GM12878 (cell line): ENCODE data around the gene HMGB4. TPM values are rescaled to one million over a fixed set of nuclear protein-coding genes. Genes with fewer than 3 reads are reported as not detected.

ENCODE experiments used
- ATF2 ChIP-seq: IDR thresholded peaks from 2 replicates; pipeline ENCODE4 v1.6.1; 2012; ENCODE audit warnings: low read length, inconsistent platforms
- BCLAF1 ChIP-seq: fragments of 450-650 bp; IDR thresholded peaks from 2 replicates; pipeline ENCODE4 v1.6.1; 2017; ENCODE audit warnings: antibody characterized with exemption, mild to moderate bottlenecking, moderate library complexity
- CTCF ChIP-seq, 3 experiments: IDR thresholded peaks in 2 of 3; conservative IDR thresholded peaks in 1 of 3; 2 replicates each; pipeline ENCODE4 v1.5.1; 2011; ENCODE audit warnings: low read depth in 3 of 3, low read length in 3 of 3, mild to moderate bottlenecking in 3 of 3, control low read depth in 2 of 3, moderate library complexity in 2 of 3, inconsistent platforms in 1 of 3, mixed read lengths in 1 of 3; ENCODE audit not compliant: control insufficient read depth in 2 of 3, insufficient read depth in 1 of 3; ENCODE audit errors: extremely low read depth in 1 of 3
- IRF3 ChIP-seq: fragments of 450-650 bp; IDR thresholded peaks from 2 replicates; pipeline ENCODE4 v1.6.1; 2014; ENCODE audit warnings: mild to moderate bottlenecking
- IRF5 ChIP-seq: fragments of 450-650 bp; IDR thresholded peaks from 2 replicates; pipeline ENCODE4 v1.6.1; 2017; ENCODE audit warnings: borderline replicate concordance
- RELB ChIP-seq: fragments of 450-650 bp; IDR thresholded peaks from 2 replicates; pipeline ENCODE4 v1.6.1; 2017; ENCODE audit warnings: low read depth, mild to moderate bottlenecking, moderate library complexity
- SUPT20H ChIP-seq: IDR thresholded peaks from 2 replicates; pipeline ENCODE4 v1.6.1; 2011; ENCODE audit warnings: low read depth, mild to moderate bottlenecking, low read length, moderate library complexity, borderline replicate concordance; ENCODE audit not compliant: control insufficient read depth
- polyA plus RNA-seq, 11 experiments: library from polyadenylated mRNA; depleted of rRNA in 4 of 11; unstranded in 6 of 11; stranded (reverse) in 5 of 11; fragments of >200 nt; fragmentation: Nextera tagmentation in 4 of 11; fragmentation: Illumina TruSeq in 1 of 11; extraction: Ambion mirVana in 4 of 11; extraction: Trizol in 1 of 11; gene quantifications; 1 replicate in 1 of 11; 2 replicates in 10 of 11; pipeline versions ENCODE4 v1.2.1 to v1.2.3, GENCODE V29; 2011 to 2016; ENCODE audit warnings: inconsistent platforms in 2 of 11, missing spikeins in 2 of 11, low read depth in 1 of 11
- total RNA-seq, 4 experiments: library from RNA; depleted of rRNA in 3 of 4; stranded (reverse); fragments of >200 nt in 3 of 4; fragmentation: Illumina TruSeq in 1 of 4; extraction: Trizol in 1 of 4; gene quantifications; 2 replicates each; pipeline versions ENCODE4 v1.2.1 to v1.2.3, GENCODE V29; 2013 to 2021

The HMGB4 gene
- total and polyA plus RNA-seq, 10 of the 15 experiments (the other 5 are each of a cell fraction or from before 2014, with no cell fraction given): not detected

- TF ChIP-seq RELB: no peak
- TF ChIP-seq IRF5: no peak
- no peak for TF ChIP-seq CTCF (IDR thresholded peaks at IDR 0.05 in 2 of 3, conservative IDR thresholded peaks at IDR 0.05 in 1 of 3; ENCODE audit: control insufficient read depth in 2 of 3, extremely low read depth in 1 of 3, insufficient read depth in 1 of 3, low read depth in 3 of 3, low read length in 3 of 3)
- TF ChIP-seq BCLAF1: no peak
- TF ChIP-seq ATF2: no peak
- no peak for TF ChIP-seq SUPT20H
- TF ChIP-seq IRF3: no peak
Observed at GRCh38 chr1:33823830-33824229, 40.0 kb upstream of the HMGB4 start (continued).
